H9 (cell line): ENCODE results near the gene NEBL. TPM values are rescaled to one million over a fixed set of nuclear protein-coding genes. Genes with fewer than 3 reads are reported as not detected.

Experiments used
- DNase-seq: peaks from one replicate; pipeline ENCODE4 v3.0.0-alpha.2; 2017
- H2AFZ ChIP-seq: one replicate; pipeline ENCODE4 v1.6.1; 2013; ENCODE audit warnings: mild to moderate bottlenecking, low read length, control low read depth, moderate library complexity
- H2AK5ac ChIP-seq: 2 replicates; pipeline ENCODE4 v1.6.1; 2013; ENCODE audit warnings: low read length, control low read depth, mixed read lengths; ENCODE audit not compliant: insufficient read length
- H2BK120ac ChIP-seq: one replicate; pipeline ENCODE4 v1.6.1; 2013; ENCODE audit warnings: low read depth, mild to moderate bottlenecking, low read length, control low read depth, inconsistent platforms; ENCODE audit not compliant: poor library complexity, severe bottlenecking
- H2BK12ac ChIP-seq: 2 replicates; pipeline ENCODE4 v1.6.1; 2013; ENCODE audit warnings: low read length, control low read depth, mixed read lengths, low read depth; ENCODE audit not compliant: insufficient read length
- H2BK15ac ChIP-seq: 2 replicates; pipeline ENCODE4 v1.6.1; 2013; ENCODE audit warnings: low read depth, low read length, control low read depth
- H2BK20ac ChIP-seq: one replicate; pipeline ENCODE4 v1.6.1; 2013; ENCODE audit warnings: low read depth, mild to moderate bottlenecking, low read length, control low read depth, inconsistent platforms; ENCODE audit not compliant: poor library complexity, severe bottlenecking
- H2BK5ac ChIP-seq: 2 replicates; pipeline ENCODE4 v1.6.1; 2013; ENCODE audit warnings: low read length, control low read depth, mixed read lengths; ENCODE audit not compliant: insufficient read length
- H3K14ac ChIP-seq: 2 replicates; pipeline ENCODE4 v1.6.1; 2013; ENCODE audit warnings: low read length, control low read depth; ENCODE audit not compliant: insufficient read depth
- H3K18ac ChIP-seq: 2 replicates; pipeline ENCODE4 v1.6.1; 2013; ENCODE audit warnings: low read depth, mild to moderate bottlenecking, mixed read lengths, low read length, control low read depth; ENCODE audit not compliant: insufficient read length
- H3K23ac ChIP-seq: 2 replicates; pipeline ENCODE4 v1.6.1; 2013; ENCODE audit warnings: low read length, control low read depth, mixed read lengths, low read depth; ENCODE audit not compliant: insufficient read length
- H3K23me2 ChIP-seq: 2 replicates; pipeline ENCODE4 v1.6.1; 2013; ENCODE audit warnings: low read depth, mild to moderate bottlenecking, mixed read lengths, low read length, control low read depth; ENCODE audit not compliant: insufficient read length, poor library complexity, severe bottlenecking
- H3K27ac ChIP-seq: 2 replicates; pipeline ENCODE4 v1.5.1; 2013; ENCODE audit warnings: low read length, control low read depth, mixed read lengths, low read depth; ENCODE audit not compliant: insufficient read length
- H3K27me3 ChIP-seq: 2 replicates; pipeline ENCODE4 v1.6.1; 2013; ENCODE audit warnings: low read length, control low read depth, inconsistent platforms; ENCODE audit not compliant: insufficient read depth
- H3K4ac ChIP-seq: 2 replicates; pipeline ENCODE4 v1.6.1; 2013; ENCODE audit warnings: low read depth, mild to moderate bottlenecking, control low read depth, inconsistent platforms, low read length, moderate library complexity
- H3K4me1 ChIP-seq: 2 replicates; pipeline ENCODE4 v1.6.1; 2013; ENCODE audit warnings: low read length, control low read depth, inconsistent platforms; ENCODE audit not compliant: insufficient read depth
- H3K4me2 ChIP-seq: 2 replicates; pipeline ENCODE4 v1.6.1; 2013; ENCODE audit warnings: low read length, control low read depth, mixed read lengths; ENCODE audit not compliant: insufficient read length, insufficient read depth
- H3K56ac ChIP-seq: 2 replicates; pipeline ENCODE4 v1.6.1; 2013; ENCODE audit warnings: low read depth, mild to moderate bottlenecking, mixed read lengths, low read length, control low read depth; ENCODE audit not compliant: insufficient read length
- H3K79me1 ChIP-seq: 2 replicates; pipeline ENCODE4 v1.6.1; 2013; ENCODE audit warnings: low read depth, mild to moderate bottlenecking, moderate library complexity, low read length, control low read depth, inconsistent platforms; ENCODE audit not compliant: insufficient read depth, poor library complexity, severe bottlenecking
- H3K79me2 ChIP-seq: 2 replicates; pipeline ENCODE4 v1.6.1; 2013; ENCODE audit warnings: low read length, control low read depth, inconsistent platforms; ENCODE audit not compliant: insufficient read depth
- H3K9ac ChIP-seq: 2 replicates; pipeline ENCODE4 v1.6.1; 2013; ENCODE audit warnings: low read length, control low read depth, mixed read lengths; ENCODE audit not compliant: insufficient read length; ENCODE audit errors: extremely low read depth
- H3K9me3 ChIP-seq: one replicate; pipeline ENCODE4 v1.6.1; 2013; ENCODE audit warnings: low read depth, low read length, inconsistent platforms; ENCODE audit not compliant: control insufficient read depth
- H3T11ph ChIP-seq: one replicate; pipeline ENCODE4 v1.6.1; 2013; ENCODE audit warnings: mild to moderate bottlenecking, low read length, control low read depth, inconsistent platforms
- H4K20me1 ChIP-seq: one replicate; pipeline ENCODE4 v1.6.1; 2013; ENCODE audit not compliant: control insufficient read depth, insufficient read length, insufficient read depth
- H4K5ac ChIP-seq: 2 replicates; pipeline ENCODE4 v1.6.1; 2013; ENCODE audit warnings: low read depth, mild to moderate bottlenecking, mixed read lengths, low read length, control low read depth; ENCODE audit not compliant: insufficient read length
- H4K8ac ChIP-seq: replicated peaks from 2 replicates; pipeline ENCODE4 v1.6.1; 2013; ENCODE audit warnings: low read length, control low read depth, mixed read lengths, low read depth; ENCODE audit not compliant: insufficient read length
- H4K91ac ChIP-seq: 2 replicates; pipeline ENCODE4 v1.6.1; 2013; ENCODE audit warnings: low read depth, mild to moderate bottlenecking, moderate library complexity, mixed read lengths, low read length, control low read depth; ENCODE audit not compliant: insufficient read length
- H3K27ac Mint-ChIP-seq, 3 experiments: 2 replicates in 2 of 3; 3 replicates in 1 of 3; pipeline ENCODE4 v1.8.0; 2020 to 2021; ENCODE audit warnings: mixed read lengths in 3 of 3, mild to moderate bottlenecking in 1 of 3, moderate library complexity in 1 of 3
- H3K27me3 Mint-ChIP-seq: 2 replicates; pipeline ENCODE4 v1.8.0; 2021; ENCODE audit warnings: low read depth, mild to moderate bottlenecking, moderate library complexity, mixed read lengths
- H3K36me3 Mint-ChIP-seq, 3 experiments: 2 replicates in 2 of 3; 3 replicates in 1 of 3; pipeline ENCODE4 v1.8.0; 2020 to 2021; ENCODE audit warnings: low read depth in 3 of 3, mixed read lengths in 3 of 3; ENCODE audit not compliant: insufficient read depth in 1 of 3
- H3K4me1 Mint-ChIP-seq, 2 experiments: 2 replicates each; pipeline ENCODE4 v1.8.0; 2020; ENCODE audit warnings: mixed read lengths in 2 of 2
- H3K4me3 Mint-ChIP-seq, 2 experiments: 2 replicates in 1 of 2; 3 replicates in 1 of 2; pipeline ENCODE4 v1.8.0; 2020 to 2021; ENCODE audit warnings: mild to moderate bottlenecking in 2 of 2, mixed read lengths in 2 of 2, moderate library complexity in 1 of 2
- H3K9me3 Mint-ChIP-seq, 2 experiments: 2 replicates in 1 of 2; 3 replicates in 1 of 2; pipeline ENCODE4 v1.8.0; 2020; ENCODE audit warnings: mild to moderate bottlenecking in 2 of 2, mixed read lengths in 2 of 2, moderate library complexity in 1 of 2
- WGBS: extraction: QIAGEN DNeasy Blood & Tissue Kit; methylation state at CpG from one replicate; pipeline ENCODE4 v1.1.7; 2013; ENCODE audit warnings: missing lambda C conversion rate, low lambda C conversion rate, mixed read lengths; ENCODE audit not compliant: insufficient read length; ENCODE audit errors: extremely low coverage; 5-methylcytosine and 5-hydroxymethylcytosine counted together
- total RNA-seq: library from RNA; stranded (reverse); gene quantifications from 2 replicates; pipeline ENCODE4 v1.2.1, GENCODE V29; 2021
- TF ChIP-seq, protein P1 (sequence below): fragments of 200-600 bp; sonication (generic); conservative IDR thresholded peaks from 3 replicates; pipeline ENCODE4 v1.8.0; 2021; ENCODE audit warnings: antibody characterized with exemption, mild to moderate bottlenecking

The NEBL gene
- total RNA-seq, 1 experiment from 2014 or later = 20.9 TPM

DNA sequence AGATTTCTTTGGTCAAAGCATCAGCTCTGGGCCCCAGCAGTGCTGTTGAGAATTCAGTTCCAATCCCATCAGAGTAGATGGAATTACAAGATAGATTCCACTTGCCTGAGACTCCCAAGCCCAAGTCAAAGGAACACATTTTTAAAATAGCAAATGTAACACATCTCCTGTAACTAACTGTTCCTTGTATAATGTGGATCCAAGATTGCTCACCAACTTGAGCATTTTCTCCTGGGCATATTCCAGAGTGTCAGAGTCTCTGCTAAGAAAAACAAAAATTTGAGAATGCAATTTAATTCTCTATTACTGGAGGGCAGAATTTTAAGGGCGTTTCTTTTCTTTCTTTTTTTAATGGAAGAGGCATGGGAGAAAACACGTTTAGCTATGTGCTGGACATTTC, 136.7 kb downstream of the NEBL start:
- no peak overlapping the region for H3K27ac ChIP-seq
- no peaks in the 10 kb centered on the region for H3K4me1 ChIP-seq
- no peaks in the 10 kb centered on the region for H3K27me3 Mint-ChIP-seq
- no peak overlapping the region for H3K56ac ChIP-seq
- no peak overlapping the region for H4K5ac ChIP-seq
- H3K23me2 ChIP-seq = no peaks in the 10 kb centered on the region
- no peak overlapping the region for H3K4ac ChIP-seq
- H3K27ac Mint-ChIP-seq = no peak overlapping the region
- H3K9ac ChIP-seq = no peak overlapping the region
- no peaks in the 10 kb centered on the region for H3K4me1 Mint-ChIP-seq
- no peak overlapping the region for H2BK15ac ChIP-seq
- no peak overlapping the region for H3K18ac ChIP-seq
- H3K36me3 Mint-ChIP-seq = peaks cover 0 to 12% (median 0%) of the 10 kb centered on the region in 3 experiments; a peak in 2 of 7 replicates
- H3K9me3 ChIP-seq = no peaks in the 10 kb centered on the region
- no peak overlapping the region for H2BK120ac ChIP-seq
- H4K20me1 ChIP-seq = no peaks in the 10 kb centered on the region
- TF ChIP-seq, protein P1, sequence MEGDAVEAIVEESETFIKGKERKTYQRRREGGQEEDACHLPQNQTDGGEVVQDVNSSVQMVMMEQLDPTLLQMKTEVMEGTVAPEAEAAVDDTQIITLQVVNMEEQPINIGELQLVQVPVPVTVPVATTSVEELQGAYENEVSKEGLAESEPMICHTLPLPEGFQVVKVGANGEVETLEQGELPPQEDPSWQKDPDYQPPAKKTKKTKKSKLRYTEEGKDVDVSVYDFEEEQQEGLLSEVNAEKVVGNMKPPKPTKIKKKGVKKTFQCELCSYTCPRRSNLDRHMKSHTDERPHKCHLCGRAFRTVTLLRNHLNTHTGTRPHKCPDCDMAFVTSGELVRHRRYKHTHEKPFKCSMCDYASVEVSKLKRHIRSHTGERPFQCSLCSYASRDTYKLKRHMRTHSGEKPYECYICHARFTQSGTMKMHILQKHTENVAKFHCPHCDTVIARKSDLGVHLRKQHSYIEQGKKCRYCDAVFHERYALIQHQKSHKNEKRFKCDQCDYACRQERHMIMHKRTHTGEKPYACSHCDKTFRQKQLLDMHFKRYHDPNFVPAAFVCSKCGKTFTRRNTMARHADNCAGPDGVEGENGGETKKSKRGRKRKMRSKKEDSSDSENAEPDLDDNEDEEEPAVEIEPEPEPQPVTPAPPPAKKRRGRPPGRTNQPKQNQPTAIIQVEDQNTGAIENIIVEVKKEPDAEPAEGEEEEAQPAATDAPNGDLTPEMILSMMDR = no peak
- no peak overlapping the region for H2BK5ac ChIP-seq
- H3K27me3 ChIP-seq = no peaks in the 10 kb centered on the region
- H3K23ac ChIP-seq = no peak overlapping the region
- no CpG with 5 or more reads among the region's 2 CpGs for WGBS
- peaks cover 0 to 5% of the 10 kb centered on the region in 2 experiments; a peak in 2 of 5 replicates for H3K9me3 Mint-ChIP-seq
- H2BK20ac ChIP-seq = no peak overlapping the region
- no peak overlapping the region for H4K8ac ChIP-seq
- no peak overlapping the region for H3K4me2 ChIP-seq
- no peak overlapping the region for H2AFZ ChIP-seq
- no peak overlapping the region for H2BK12ac ChIP-seq
- H3K79me2 ChIP-seq = no peaks in the 10 kb centered on the region
- no peak overlapping the region for H4K91ac ChIP-seq
- no peak overlapping the region for H3K4me3 Mint-ChIP-seq
- no peak for DNase-seq
- H3K14ac ChIP-seq = no peak overlapping the region
- no peaks in the 10 kb centered on the region for H3K79me1 ChIP-seq
- no peak overlapping the region for H3T11ph ChIP-seq
- H2AK5ac ChIP-seq = no peak overlapping the region
